Transverse colon (tissue), 4 donors: Measurements from ENCODE around the gene GGT5. TPM values are rescaled to one million over a fixed set of nuclear protein-coding genes. Genes with fewer than 3 reads are reported as not detected.
"Not testable (repeated sequence)": the region's sequence is repeated elsewhere in the genome, so short reads cannot be mapped to it uniquely, and the experiment has no call there.

ENCODE experiments used
- DNase-seq: peaks from one replicate; pipeline ENCODE4 v3.0.0-alpha.2; 2019
- H3K27ac ChIP-seq, 4 donors: fragments of 200-600 bp; sonication (generic); 2 replicates each; pipeline ENCODE4 v1.5.1; 2016 to 2018; ENCODE audit warnings: inconsistent platforms in 4 of 4
- H3K27me3 ChIP-seq: fragments of 200-600 bp; sonication (generic); 2 replicates; pipeline ENCODE4 v1.5.1; 2017; ENCODE audit warnings: inconsistent platforms
- H3K36me3 ChIP-seq, 4 donors: fragments of 200-600 bp; sonication (generic); 2 replicates each; pipeline ENCODE4 v1.5.1; 2017 to 2019; ENCODE audit warnings: inconsistent platforms in 4 of 4
- H3K4me1 ChIP-seq, 4 donors: fragments of 200-600 bp; sonication (generic); 2 replicates each; pipeline ENCODE4 v1.5.1; 2017 to 2020; ENCODE audit warnings: inconsistent platforms in 4 of 4
- H3K4me3 ChIP-seq, 4 donors: fragments of 200-600 bp; sonication (generic); 1 replicate in 1 of 4; 2 replicates in 3 of 4; pipeline versions ENCODE4 v1.5.1 to v1.6.1; 2017 to 2019; ENCODE audit warnings: inconsistent platforms in 4 of 4
- H3K9me3 ChIP-seq, 2 donors: fragments of 200-600 bp; sonication (generic); 2 replicates each; pipeline ENCODE4 v1.5.1; 2017 to 2019; ENCODE audit warnings: inconsistent platforms in 2 of 2
- EP300 ChIP-seq: sonication (generic); formaldehyde crosslinking; IDR thresholded peaks from one replicate; pipeline ENCODE4 v1.6.1; 2017; ENCODE audit warnings: antibody characterized with exemption, low read depth
- POLR2A ChIP-seq: fragments of 450-650 bp; IDR thresholded peaks from one replicate; pipeline ENCODE4 v1.6.1; 2016; ENCODE audit warnings: antibody characterized with exemption, mild to moderate bottlenecking, moderate library complexity
- POLR2AphosphoS5 ChIP-seq, 3 donors: sonication (generic); formaldehyde crosslinking; IDR thresholded peaks; one replicate each; pipeline ENCODE4 v1.6.1; 2016; ENCODE audit warnings: antibody characterized with exemption in 3 of 3
- WGBS, 2 donors: methylation state at CpG; one replicate each; pipeline ENCODE4 v1.1.5; 2018; ENCODE audit warnings: low coverage in 1 of 2; 5-methylcytosine and 5-hydroxymethylcytosine counted together
- in situ Hi-C, 4 donors: fragments of 200-750 bp; cut with MboI; loops; one replicate each; pipeline versions ENCODE4 v1.15.0 to v1.15.1; 2017; ENCODE audit warnings: low sequenced_read_pairs in 3 of 4, low pct_ligation_motif_present in 1 of 4, low pct_unique_long_range_greater_than_20kb in 1 of 4
- intact Hi-C: fragments of 100-400 bp; cut with DNase I; formaldehyde crosslinking; loops from one replicate; pipeline ENCODE4 v1.15.1; 2023; ENCODE audit warnings: low total_unique reads
- total RNA-seq, 4 donors: library from RNA; depleted of rRNA; stranded (reverse); fragments of >200 nt; gene quantifications; one replicate each; pipeline ENCODE4 v1.1.0, GENCODE V29; 2016
- TF ChIP-seq, protein P1 (sequence below), 5 experiments: fragments of 200-600 bp in 3 of 5; fragments of 450-650 bp in 2 of 5; sonication (generic) in 3 of 5; IDR thresholded peaks; 1 replicate in 2 of 5; 2 replicates in 3 of 5; pipeline ENCODE4 v1.5.1; 2016 to 2017; ENCODE audit warnings: antibody characterized with exemption in 5 of 5, inconsistent platforms in 3 of 5, mild to moderate bottlenecking in 2 of 5, moderate library complexity in 1 of 5

The GGT5 gene
- total RNA-seq, 4 donors from 2014 or later, result 4.1 to 15.4 (median 9.1) TPM

DNA sequence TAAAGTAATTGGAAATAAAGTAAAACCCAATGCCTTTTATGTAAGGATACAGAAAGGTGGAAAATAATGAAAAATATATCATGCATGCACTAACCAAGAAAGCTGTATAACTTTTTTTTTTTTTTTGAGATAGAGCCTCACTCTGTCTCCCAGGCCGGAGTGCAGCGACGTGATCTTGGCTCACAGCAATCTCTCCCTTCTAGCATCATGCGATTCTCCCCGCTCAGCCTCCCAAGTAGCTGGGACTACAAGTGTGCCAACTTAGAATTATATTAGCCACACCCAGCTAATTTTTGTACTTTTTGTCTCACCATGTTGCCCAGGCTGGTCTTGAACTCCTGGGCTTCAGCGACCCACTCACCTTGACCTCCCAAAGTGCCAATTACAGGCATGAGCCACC is 4.5 kb downstream of the GGT5 start:
- Histone ChIP-seq H3K27ac (no peak overlapping the region), H3K4me3 (no peak overlapping the region), H3K4me1 (peaks cover 2 to 20% (median 2%) of the 10 kb centered on the region in 4 donors), H3K9me3 (no peaks in the 10 kb centered on the region), H3K36me3 (no peaks in the 10 kb centered on the region), H3K27me3 (no peaks in the 10 kb centered on the region)
- WGBS, 2 donors, result 86 to 100% methylated on average over 4 to 6 of the region's 6 CpGs
- in situ Hi-C loops, result no loop called here
- intact Hi-C loops, result no loop called here
- TF ChIP-seq POLR2AphosphoS5 (IDR thresholded peaks at IDR 0.05) (no peak), POLR2A (no peak), EP300 (no peak)
- TF ChIP-seq, protein P1, sequence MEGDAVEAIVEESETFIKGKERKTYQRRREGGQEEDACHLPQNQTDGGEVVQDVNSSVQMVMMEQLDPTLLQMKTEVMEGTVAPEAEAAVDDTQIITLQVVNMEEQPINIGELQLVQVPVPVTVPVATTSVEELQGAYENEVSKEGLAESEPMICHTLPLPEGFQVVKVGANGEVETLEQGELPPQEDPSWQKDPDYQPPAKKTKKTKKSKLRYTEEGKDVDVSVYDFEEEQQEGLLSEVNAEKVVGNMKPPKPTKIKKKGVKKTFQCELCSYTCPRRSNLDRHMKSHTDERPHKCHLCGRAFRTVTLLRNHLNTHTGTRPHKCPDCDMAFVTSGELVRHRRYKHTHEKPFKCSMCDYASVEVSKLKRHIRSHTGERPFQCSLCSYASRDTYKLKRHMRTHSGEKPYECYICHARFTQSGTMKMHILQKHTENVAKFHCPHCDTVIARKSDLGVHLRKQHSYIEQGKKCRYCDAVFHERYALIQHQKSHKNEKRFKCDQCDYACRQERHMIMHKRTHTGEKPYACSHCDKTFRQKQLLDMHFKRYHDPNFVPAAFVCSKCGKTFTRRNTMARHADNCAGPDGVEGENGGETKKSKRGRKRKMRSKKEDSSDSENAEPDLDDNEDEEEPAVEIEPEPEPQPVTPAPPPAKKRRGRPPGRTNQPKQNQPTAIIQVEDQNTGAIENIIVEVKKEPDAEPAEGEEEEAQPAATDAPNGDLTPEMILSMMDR (IDR thresholded peaks at IDR 0.05), result no peak
- DNase-seq, result no peak

DNA sequence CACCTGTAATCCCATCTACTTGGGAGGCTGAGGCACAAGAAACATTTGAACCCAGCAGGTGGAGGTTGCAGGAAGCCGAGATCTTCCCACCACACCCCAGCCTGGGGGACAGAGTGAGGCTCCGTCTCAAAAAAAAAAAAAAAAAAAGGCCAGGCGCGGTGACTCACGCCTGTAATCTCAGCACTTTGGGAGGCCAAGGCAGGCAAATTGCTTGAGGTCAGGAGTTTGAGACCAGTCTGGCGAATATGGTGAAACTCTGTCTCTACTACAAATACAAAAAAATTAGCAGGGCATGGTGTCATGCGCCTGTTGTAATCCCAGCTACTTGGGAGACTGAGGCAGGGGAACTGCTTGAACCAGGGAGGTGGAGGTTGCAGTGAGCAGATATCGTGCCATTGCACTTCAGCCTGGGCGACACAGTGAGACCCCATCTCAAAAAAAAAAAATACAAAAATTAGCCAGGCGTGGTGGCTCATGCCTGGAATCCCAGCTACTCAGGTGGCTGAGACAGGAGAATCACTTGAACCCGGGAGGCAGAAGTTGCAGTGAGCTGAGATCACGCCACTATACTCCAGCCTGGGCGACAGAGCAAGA is 6.7 kb downstream of the GGT5 start:
- intact Hi-C loops, DNase-seq, H3K9me3 ChIP-seq, H3K27me3 ChIP-seq, H3K36me3 ChIP-seq, H3K27ac ChIP-seq, H3K4me3 ChIP-seq, in situ Hi-C loops: not testable (repeated sequence)
- peaks cover 0 to 13% (median under 1%) of the 10 kb centered on the region in 4 donors for H3K4me1 ChIP-seq
- 91 to 93% methylated on average over 5 to 13 of the region's 13 CpGs for WGBS, 2 donors

DNA sequence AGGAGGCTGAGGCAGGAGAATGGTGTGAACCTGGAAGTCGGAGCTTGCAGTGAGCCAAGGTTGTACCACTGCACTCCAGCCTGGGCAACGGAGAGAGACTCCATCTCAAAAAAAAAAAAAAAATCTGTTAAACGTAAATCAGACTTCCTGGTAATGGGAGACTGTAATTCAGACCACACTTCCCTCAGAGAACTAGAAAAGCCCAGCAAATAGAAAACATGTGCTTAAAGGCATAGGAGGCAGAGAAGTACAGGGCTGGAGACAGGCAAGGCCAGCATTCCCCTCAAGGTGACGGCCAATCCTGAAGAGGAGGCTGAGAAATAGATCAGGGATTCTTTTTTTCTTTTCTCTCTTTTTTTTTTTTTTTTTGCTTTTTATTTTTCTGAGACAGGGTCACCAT is 8.2 kb downstream of the GGT5 start:
- H3K27ac ChIP-seq, result no peak overlapping the region
- no peaks in the 10 kb centered on the region for H3K36me3 ChIP-seq
- H3K9me3 ChIP-seq, result no peaks in the 10 kb centered on the region
- H3K4me1 ChIP-seq, result no peaks in the 10 kb centered on the region
- H3K27me3 ChIP-seq, result no peaks in the 10 kb centered on the region
- intact Hi-C loops, result no loop called here
- in situ Hi-C loops, result no loop called here
- WGBS, 2 donors, result 79% methylated on average over 4 of the region's 4 CpGs; no CpG with 5 or more reads in 1 of the 2 donors
- DNase-seq, result no peak
- no peak for TF ChIP-seq POLR2A
- no peak for TF ChIP-seq EP300
- TF ChIP-seq POLR2AphosphoS5 (IDR thresholded peaks at IDR 0.05), result no peak
- TF ChIP-seq, protein P1 (IDR thresholded peaks at IDR 0.05), result no peak
- no peak overlapping the region for H3K4me3 ChIP-seq

DNA sequence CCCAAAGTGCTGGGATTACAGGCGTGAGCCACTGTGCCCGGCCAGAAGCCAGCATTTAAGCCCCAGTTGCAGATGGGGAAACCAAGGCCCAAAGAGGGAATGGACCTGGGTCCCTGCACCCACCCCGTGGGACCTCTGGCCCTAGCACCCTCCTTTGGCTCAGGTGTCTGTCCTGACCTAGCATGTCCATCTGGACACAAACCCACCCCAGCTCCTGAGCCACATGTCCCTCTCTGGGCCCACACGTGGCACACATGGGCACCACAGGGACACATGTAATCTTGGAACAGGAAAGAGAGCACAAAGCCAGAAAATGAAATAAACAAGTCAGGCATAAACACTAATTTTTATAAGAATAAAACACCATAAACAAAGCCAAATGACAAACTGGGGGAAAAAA is 9.6 kb downstream of the GGT5 start:
- H3K4me1 ChIP-seq, result no peaks in the 10 kb centered on the region
- no peaks in the 10 kb centered on the region for H3K36me3 ChIP-seq
- no peaks in the 10 kb centered on the region for H3K27me3 ChIP-seq
- WGBS, 2 donors, result 91% methylated on average over 4 of the region's 4 CpGs; no CpG with 5 or more reads in 1 of the 2 donors
- H3K27ac ChIP-seq, result no peak overlapping the region
- no peak overlapping the region for H3K4me3 ChIP-seq
- no peaks in the 10 kb centered on the region for H3K9me3 ChIP-seq
- in situ Hi-C loops (no loop called here), intact Hi-C loops (no loop called here)
- TF ChIP-seq EP300 (no peak), POLR2AphosphoS5 (IDR thresholded peaks at IDR 0.05) (no peak), POLR2A (no peak)
- TF ChIP-seq, protein P1 (IDR thresholded peaks at IDR 0.05), result no peak
- no peak for DNase-seq

DNA sequence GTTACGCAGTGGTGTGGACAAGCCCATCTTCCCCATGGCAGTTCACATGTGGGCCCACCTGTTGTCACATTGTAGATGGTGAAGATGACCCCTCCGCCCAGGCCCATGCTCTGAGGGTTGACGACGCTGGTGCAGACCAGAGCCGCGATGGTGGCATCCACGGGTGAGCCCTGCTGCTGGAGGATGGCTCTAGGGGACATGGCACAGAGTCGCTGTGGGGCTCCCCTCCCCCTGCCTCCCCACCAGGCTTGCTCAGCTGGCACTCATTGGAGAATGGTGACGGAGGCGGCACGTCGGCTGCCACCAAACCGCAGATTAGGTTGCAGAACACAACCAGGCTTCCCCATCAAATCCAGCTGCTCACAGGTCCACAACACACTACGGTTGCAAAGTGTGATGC is 11.1 kb downstream of the GGT5 start:
- H3K27ac ChIP-seq, result no peak overlapping the region
- no peak for DNase-seq
- no peaks in the 10 kb centered on the region for H3K9me3 ChIP-seq
- in situ Hi-C loops (no loop called here), intact Hi-C loops (no loop called here)
- no peak overlapping the region for H3K4me3 ChIP-seq
- 83 to 95% methylated on average over 2 to 14 of the region's 14 CpGs for WGBS, 2 donors
- no peak for TF ChIP-seq EP300
- TF ChIP-seq, protein P1 (IDR thresholded peaks at IDR 0.05), result no peak
- TF ChIP-seq POLR2A, result no peak
- TF ChIP-seq POLR2AphosphoS5 (IDR thresholded peaks at IDR 0.05), result no peak
- no peaks in the 10 kb centered on the region for H3K4me1 ChIP-seq
- no peaks in the 10 kb centered on the region for H3K36me3 ChIP-seq
- no peaks in the 10 kb centered on the region for H3K27me3 ChIP-seq
